ENCODE data around the gene CTNS. TPM values are rescaled to one million over a fixed set of nuclear protein-coding genes. Genes with fewer than 3 reads are reported as not detected.

CTNS gene
- total RNA-seq, 1 donor from 2014 or later: 47.9 TPM

DNA sequence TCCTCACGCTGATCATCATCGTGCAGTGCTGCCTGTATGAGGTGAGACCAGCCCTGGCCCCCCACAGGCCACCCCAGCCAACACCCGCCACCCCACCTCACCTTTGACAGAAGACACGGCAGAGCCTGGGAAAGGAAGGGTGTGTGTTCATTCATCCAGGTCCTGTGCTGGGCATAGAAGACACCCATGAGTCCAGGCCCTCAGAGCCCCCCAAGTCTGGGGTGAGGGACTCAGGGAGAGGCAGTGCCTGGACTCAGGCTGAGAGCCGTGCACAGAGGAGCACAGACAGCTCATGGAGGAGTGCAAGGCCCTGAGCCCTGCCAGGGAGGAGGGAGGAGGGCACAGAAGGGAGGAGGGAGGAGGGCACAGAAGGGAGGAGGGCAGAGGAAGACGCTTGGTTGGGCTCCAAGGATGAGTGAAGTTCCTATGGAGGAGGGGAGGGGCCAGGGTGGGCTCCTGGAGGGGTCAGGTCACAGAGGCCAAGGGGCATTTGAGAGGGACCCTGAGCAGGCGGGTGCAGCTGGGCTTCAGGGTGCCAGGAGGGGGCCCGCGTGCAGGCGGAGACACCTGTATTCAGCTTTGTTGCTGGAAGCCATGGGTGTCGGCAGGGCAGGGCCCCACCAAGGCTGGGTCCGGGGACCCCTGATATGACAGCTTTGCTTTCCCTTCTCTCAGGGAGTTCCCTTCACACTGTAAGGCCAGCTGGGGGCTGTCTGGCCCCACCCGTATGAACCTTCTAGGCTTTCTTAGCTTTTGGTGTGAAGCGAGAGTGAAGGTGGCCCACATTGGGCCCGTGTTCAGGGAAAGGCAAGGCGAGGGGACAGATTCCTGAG is 20.4 kb downstream of the CTNS start:
- no peaks in the 10 kb centered on the region for H3K4me1 Mint-ChIP-seq (ENCODE audit: low read depth)
- no peak overlapping the region for H3K27ac Mint-ChIP-seq
- H3K4me3 Mint-ChIP-seq (ENCODE audit: low read depth): no peak overlapping the region
- no peaks in the 10 kb centered on the region for H3K9me3 Mint-ChIP-seq
- intact Hi-C loops (cut with micrococcal nuclease): no loop called here
- H3K36me3 Mint-ChIP-seq (ENCODE audit: low read depth): peaks cover 23% of the 10 kb centered on the region
- H3K27me3 Mint-ChIP-seq (ENCODE audit: low read depth): no peaks in the 10 kb centered on the region
- no peak for DNase-seq (ENCODE audit: low spot score)

DNA sequence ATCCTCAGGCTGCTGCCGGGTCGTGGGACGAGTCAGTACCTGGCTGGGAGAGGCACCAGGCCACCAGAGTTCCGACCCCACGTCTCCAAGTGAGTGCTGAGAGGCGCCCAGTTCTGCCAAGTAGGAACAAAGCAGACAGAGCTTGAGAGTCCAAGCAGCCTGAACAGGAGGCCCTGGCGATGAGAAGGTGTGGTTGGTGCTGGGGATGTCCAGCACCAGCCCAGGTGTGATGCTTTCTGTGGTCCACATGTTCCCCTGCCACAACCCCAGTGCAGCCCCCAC is 21.0 kb downstream of the CTNS start:
- no peak overlapping the region for H3K27ac Mint-ChIP-seq
- no peaks in the 10 kb centered on the region for H3K4me1 Mint-ChIP-seq (ENCODE audit: low read depth)
- DNase-seq (ENCODE audit: low spot score): no peak
- no peaks in the 10 kb centered on the region for H3K27me3 Mint-ChIP-seq (ENCODE audit: low read depth)
- no peaks in the 10 kb centered on the region for H3K9me3 Mint-ChIP-seq
- intact Hi-C loops (cut with micrococcal nuclease): no loop called here
- H3K36me3 Mint-ChIP-seq (ENCODE audit: low read depth): peaks cover 18% of the 10 kb centered on the region
- H3K4me3 Mint-ChIP-seq (ENCODE audit: low read depth): no peak overlapping the region

DNA sequence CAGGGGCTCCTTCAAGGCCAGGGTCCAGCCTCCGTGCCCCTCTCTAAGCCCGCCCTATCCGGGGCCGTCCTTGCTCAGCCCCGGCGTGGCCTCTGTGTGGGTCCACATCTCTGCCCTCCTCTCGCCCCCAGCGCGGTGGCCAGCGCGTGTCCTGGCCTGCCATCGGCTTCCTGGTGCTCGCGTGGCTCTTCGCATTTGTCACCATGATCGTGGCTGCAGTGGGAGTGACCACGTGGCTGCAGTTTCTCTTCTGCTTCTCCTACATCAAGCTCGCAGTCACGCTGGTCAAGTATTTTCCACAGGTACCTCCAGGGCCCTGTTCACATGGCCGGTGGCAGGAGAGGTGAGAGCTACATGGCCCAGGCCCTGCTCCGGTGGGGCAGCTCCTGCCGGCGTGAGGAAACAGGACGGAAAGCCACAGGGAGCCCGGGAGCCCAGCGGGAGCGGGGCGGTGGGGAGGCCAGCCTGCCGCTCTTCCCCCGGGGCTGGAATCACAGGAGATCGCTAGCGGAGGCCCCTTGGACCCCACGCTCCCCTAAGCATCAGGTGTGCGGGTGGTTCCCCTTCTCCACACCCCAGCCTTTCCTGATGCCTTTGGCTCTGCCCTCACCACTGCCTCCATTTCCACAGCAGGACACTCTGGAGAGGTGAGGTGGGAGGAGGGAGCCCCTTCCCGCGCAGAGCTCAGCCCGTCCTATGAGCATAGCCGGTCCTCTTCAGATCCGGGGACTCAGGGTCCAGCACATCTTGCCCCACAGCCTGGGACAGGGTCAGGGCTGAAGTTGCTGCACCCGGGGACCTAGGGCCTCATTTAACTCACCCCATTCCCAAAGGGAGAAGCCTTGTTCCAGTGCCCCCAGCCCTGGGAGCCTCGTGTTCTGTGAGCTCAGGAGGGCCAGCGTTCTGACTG is 21.6 kb downstream of the CTNS start:
- Mint-ChIP-seq H3K4me1 (ENCODE audit: low read depth) (no peaks in the 10 kb centered on the region), H3K4me3 (ENCODE audit: low read depth) (no peak overlapping the region), H3K9me3 (no peaks in the 10 kb centered on the region), H3K36me3 (ENCODE audit: low read depth) (peaks cover 14% of the 10 kb centered on the region), H3K27ac (no peak overlapping the region), H3K27me3 (ENCODE audit: low read depth) (no peaks in the 10 kb centered on the region)
- intact Hi-C loops (cut with micrococcal nuclease): no loop called here
- DNase-seq (ENCODE audit: low spot score): no peak

DNA sequence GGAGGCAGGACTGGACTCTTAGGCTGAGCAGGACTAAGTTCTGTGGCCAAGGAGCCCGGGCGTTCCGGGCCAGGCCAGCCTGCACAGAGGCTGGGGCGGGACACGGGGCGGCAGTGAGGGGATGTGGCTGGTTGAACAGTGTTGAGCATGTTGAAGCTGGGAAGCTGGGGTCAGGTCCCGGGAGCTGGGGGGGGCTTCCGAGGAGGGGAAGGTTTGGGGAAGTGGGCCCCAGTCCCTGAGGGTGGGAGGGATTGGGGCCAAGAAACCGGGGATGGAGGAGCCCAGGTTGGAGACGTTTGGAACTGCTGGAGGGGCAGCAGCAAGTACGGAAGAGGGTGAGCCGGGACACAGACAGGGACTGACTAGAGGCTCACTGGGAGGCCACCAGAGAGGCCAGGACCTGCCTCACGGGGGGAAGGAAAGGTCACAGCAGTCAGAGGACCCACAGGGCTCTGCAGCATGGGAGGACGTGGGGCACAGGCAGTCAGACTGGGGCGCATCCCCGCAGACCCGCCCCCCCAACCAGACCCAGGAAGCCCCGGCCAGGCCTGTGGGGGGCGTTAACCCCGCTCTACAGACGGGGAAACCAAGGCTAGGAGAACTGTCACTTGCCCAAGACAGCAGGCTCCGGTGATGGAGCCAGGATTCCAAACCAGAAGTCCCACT is 22.4 kb downstream of the CTNS start:
- Mint-ChIP-seq H3K9me3 (no peaks in the 10 kb centered on the region), H3K36me3 (ENCODE audit: low read depth) (peaks cover 13% of the 10 kb centered on the region)
- intact Hi-C loops (cut with micrococcal nuclease): no loop called here

DNA sequence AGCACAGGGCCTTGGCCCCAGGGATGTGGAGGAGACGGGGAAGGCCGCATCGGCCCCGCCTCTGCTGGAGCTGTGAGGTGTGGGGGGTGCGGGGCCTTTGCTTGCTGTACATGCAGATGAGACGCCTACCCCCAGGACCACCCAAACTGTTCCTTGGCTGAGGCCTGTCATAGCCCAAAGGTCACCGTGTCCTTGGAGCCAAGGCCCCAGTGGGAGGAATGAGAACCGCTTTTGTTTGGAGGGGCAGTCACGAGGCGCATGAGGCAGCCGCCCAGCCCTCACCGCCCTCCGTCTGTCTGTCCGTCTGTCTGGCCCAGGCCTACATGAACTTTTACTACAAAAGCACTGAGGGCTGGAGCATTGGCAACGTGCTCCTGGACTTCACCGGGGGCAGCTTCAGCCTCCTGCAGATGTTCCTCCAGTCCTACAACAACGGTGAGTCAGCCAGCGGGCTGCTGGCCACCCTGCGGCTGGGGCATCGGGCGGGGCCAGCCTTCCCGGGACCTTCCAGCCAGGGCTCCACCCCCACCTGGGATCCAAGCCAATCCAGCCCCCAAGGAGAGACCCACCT is 23.1 kb downstream of the CTNS start:
- H3K4me1 Mint-ChIP-seq (ENCODE audit: low read depth): no peaks in the 10 kb centered on the region

More for the DNA sequence above, 22.4 kb downstream of the CTNS start:
- H3K27me3 Mint-ChIP-seq (ENCODE audit: low read depth): no peaks in the 10 kb centered on the region
- DNase-seq (ENCODE audit: low spot score): no peak
- no peaks in the 10 kb centered on the region for H3K4me1 Mint-ChIP-seq (ENCODE audit: low read depth)
- H3K4me3 Mint-ChIP-seq (ENCODE audit: low read depth): no peak overlapping the region
- H3K27ac Mint-ChIP-seq: no peak overlapping the region

DNA sequence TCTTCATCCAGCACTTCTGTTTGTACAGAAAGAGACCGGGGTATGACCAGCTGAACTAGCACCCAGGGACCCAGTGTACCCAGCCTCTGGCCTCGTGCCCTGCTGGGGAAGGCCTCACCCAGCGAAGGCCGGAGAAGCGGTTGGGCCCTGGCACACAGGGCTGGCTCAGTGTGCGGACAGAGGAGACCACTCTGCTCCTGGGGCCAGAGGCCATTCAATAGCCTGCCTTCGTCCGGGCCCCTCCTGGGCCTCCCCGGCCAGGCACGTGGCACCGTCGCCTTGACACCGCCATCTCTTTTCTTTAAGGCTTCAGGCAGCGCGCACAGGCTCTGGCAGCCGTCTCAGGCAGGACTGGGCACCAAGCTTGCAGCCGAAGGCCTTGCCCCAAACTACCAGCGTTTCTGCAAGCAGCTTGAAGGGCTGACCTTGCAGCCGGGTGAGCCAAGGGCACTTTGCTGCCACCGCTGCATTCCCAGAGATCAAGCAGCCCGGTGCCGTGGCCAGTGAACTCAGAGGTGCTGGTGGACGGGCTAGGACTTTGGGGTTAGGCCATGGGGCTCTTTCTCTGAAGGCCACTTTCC is 23.8 kb downstream of the CTNS start:
- H3K27ac Mint-ChIP-seq: no peak overlapping the region
- H3K4me3 Mint-ChIP-seq (ENCODE audit: low read depth): no peak overlapping the region
- no peaks in the 10 kb centered on the region for H3K27me3 Mint-ChIP-seq (ENCODE audit: low read depth)
- peaks cover 2% of the 10 kb centered on the region for H3K4me1 Mint-ChIP-seq (ENCODE audit: low read depth)
- no peaks in the 10 kb centered on the region for H3K9me3 Mint-ChIP-seq
- intact Hi-C loops (cut with micrococcal nuclease): no loop called here
- H3K36me3 Mint-ChIP-seq (ENCODE audit: low read depth): peaks cover 13% of the 10 kb centered on the region
- DNase-seq (ENCODE audit: low spot score): no peak

More for the DNA sequence above, 23.1 kb downstream of the CTNS start:
- no peak for DNase-seq (ENCODE audit: low spot score)
- no peak overlapping the region for H3K4me3 Mint-ChIP-seq (ENCODE audit: low read depth)
- H3K27me3 Mint-ChIP-seq (ENCODE audit: low read depth): no peaks in the 10 kb centered on the region
- no peaks in the 10 kb centered on the region for H3K9me3 Mint-ChIP-seq
- intact Hi-C loops (cut with micrococcal nuclease): no loop called here
- peaks cover 13% of the 10 kb centered on the region for H3K36me3 Mint-ChIP-seq (ENCODE audit: low read depth)
- H3K27ac Mint-ChIP-seq: no peak overlapping the region

DNA sequence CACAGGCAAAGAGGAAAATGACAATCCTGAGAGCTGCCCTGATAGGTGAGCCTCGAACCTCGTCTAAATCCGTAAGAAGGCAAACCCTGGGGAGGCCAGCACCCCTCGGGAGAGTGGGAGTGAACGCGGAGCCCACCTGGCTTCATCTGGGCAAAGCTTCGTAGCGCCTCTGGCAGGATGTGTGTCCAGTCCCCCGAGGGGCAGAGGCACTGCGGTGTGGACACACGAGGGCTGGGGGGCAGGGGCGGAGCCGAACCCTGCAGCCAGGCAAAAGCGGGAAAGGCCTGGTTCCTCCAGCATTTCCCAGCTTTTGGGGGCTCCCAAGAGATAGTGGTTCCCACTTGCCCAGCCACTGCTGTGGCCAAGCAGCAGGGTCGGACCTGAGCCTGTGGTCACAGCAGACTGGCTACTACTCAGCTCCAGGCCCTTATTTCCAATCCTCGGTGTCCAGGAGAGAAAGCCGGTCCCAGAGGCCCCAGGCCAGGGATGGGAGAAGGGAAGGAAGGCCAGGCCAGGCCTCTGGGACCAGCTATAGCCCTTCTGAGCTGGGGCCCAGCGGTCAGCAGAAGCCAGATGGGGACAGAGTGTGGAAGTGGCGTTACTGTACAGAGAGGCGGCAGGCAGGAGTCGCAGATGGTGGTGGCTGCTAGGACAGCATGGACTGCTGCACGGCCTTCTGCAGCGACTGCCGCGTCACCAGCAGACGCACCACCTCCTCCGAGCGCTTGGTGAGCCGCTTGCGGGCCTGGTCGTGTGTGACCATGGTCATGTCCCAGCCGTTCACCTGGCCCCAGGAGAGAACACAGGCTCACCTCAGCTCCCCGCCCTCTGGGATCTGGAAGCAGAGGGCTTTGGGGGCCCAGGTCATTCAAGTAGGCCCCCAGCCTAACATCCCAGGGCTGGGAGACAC is 26.8 kb downstream of the CTNS start:
- Mint-ChIP-seq H3K4me1 (ENCODE audit: low read depth) (peaks cover 11% of the 10 kb centered on the region), H3K9me3 (no peaks in the 10 kb centered on the region), H3K4me3 (ENCODE audit: low read depth) (no peak overlapping the region), H3K36me3 (ENCODE audit: low read depth) (peaks cover 3% of the 10 kb centered on the region), H3K27me3 (ENCODE audit: low read depth) (no peaks in the 10 kb centered on the region), H3K27ac (no peak overlapping the region)
- DNase-seq (ENCODE audit: low spot score): no peak
- intact Hi-C loops (cut with micrococcal nuclease): no loop called here

DNA sequence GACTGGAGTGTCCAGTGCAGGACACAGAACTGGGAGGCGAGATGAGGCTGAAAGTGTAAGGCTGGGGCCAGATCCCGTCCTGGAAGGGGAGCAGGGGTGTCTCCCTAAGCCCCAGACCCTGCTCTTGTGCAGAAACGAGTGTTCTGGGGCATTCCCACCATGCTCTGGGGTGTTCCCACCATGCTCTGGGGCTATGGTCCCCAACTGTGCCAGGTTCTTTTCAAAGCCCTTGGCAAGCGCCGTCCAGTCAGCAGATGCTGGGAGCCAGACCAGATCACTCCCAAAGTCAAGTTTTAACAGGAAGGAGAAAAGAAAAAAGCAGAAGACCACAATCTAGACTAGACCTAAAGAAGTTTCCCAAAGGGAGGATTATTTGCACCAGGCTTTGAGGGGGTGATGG is 29.3 kb downstream of the CTNS start:
- no peak overlapping the region for H3K27ac Mint-ChIP-seq
- peaks cover 16% of the 10 kb centered on the region for H3K36me3 Mint-ChIP-seq (ENCODE audit: low read depth)
- no peaks in the 10 kb centered on the region for H3K9me3 Mint-ChIP-seq
- H3K27me3 Mint-ChIP-seq (ENCODE audit: low read depth): no peaks in the 10 kb centered on the region
- peaks cover 15% of the 10 kb centered on the region for H3K4me1 Mint-ChIP-seq (ENCODE audit: low read depth)
- H3K4me3 Mint-ChIP-seq (ENCODE audit: low read depth): peak overlapping the region; percentile 48
- DNase-seq (ENCODE audit: low spot score): no peak
- intact Hi-C loops (cut with micrococcal nuclease): no loop called here

DNA sequence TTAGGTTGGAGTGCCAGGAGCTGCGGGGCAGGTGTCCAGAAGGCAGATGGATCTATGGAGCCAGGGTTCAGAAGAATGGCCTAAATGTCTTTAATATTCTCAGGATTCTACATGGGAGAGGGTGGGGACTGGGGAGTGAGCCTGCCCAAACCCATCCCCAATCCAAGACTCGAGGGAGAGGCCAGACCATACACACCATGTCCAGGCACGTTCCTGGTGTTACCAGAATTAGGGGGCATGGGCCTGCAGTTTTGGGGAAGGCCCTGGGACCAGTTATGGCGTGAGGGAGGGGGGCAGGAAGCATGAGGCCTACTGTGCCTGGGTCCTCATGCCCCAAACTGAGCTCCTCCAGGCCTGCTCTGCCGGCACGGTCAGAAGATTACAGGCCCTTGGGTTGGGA is 30.0 kb downstream of the CTNS start:
- intact Hi-C loops (cut with micrococcal nuclease): no loop called here
- H3K27ac Mint-ChIP-seq: no peak overlapping the region
- no peaks in the 10 kb centered on the region for H3K9me3 Mint-ChIP-seq
- no peak for DNase-seq (ENCODE audit: low spot score)
- peaks cover 15% of the 10 kb centered on the region for H3K4me1 Mint-ChIP-seq (ENCODE audit: low read depth)
- peaks cover 17% of the 10 kb centered on the region for H3K36me3 Mint-ChIP-seq (ENCODE audit: low read depth)
- peak overlapping the region; percentile 96 for H3K4me3 Mint-ChIP-seq (ENCODE audit: low read depth)
- H3K27me3 Mint-ChIP-seq (ENCODE audit: low read depth): no peaks in the 10 kb centered on the region

DNA sequence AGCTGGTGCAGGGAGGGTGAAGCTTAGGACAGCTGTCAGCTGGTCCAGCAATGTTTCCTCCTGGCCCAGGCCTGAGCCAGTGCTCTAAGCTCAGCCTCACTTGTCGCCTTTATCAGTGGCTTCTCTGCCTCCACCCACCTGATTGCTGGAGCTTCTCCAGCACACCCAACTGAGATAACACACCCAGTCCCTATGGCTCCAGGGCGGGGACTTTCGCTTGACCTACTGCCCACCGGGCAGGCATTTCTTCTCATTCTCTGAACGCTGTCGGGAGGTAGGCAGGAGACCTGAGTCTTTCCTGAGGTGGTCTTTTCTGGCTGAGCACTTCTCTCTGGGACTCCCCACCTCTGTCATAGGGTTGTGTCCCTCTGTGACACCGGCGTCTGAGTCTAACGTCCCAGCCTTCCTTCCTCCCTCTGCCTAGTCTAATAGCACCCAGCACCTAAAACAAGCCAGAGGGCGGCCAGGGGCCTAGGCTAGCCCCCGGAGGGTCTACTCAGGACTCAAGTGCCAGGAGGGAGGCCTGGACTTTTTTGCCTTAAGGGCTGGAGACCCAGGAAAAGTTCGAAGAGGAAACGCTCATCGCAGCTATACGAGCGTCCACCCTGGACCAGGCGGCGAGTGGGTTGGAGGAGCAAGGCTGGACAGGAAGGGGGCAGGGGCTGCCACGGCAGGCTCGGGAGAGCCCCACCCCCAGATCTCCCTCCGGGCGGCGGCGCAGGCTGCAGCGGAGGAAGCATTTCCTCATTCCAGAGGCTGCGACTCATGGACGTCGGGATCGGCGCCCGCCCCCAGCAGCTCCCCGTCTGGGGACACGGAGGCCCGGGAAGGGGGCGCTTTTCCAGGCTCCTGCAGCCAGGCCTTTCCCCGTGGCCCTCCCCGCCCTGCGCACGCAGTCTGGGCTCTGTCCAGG is 31.1 kb downstream of the CTNS start:
- peak; percentile 18 for DNase-seq (ENCODE audit: low spot score)
- peaks cover 15% of the 10 kb centered on the region for H3K4me1 Mint-ChIP-seq (ENCODE audit: low read depth)
- peaks cover 25% of the 10 kb centered on the region for H3K36me3 Mint-ChIP-seq (ENCODE audit: low read depth)
- intact Hi-C loops (cut with micrococcal nuclease): no loop called here
- H3K4me3 Mint-ChIP-seq (ENCODE audit: low read depth): peak overlapping the region; percentile 96
- H3K27me3 Mint-ChIP-seq (ENCODE audit: low read depth): no peaks in the 10 kb centered on the region
- no peaks in the 10 kb centered on the region for H3K9me3 Mint-ChIP-seq
- H3K27ac Mint-ChIP-seq: peak overlapping the region; percentile 67

Data from activated T-helper 2 cell treated with anti-CD3 and anti-CD28 coated beads, Interferon-gamma antibody, Interleukin-2, Interleukin-4, amounts not matched to agents 10 μg/mL and 5 μg/mL and 100 μg/mL, durations not matched to agents 14 hours and 24 hours and 36 hours (primary cell).